ENCODE measurements around the gene OR6K2. TPM values are rescaled to one million over a fixed set of nuclear protein-coding genes. Genes with fewer than 3 reads are reported as not detected.

The OR6K2 gene
- total RNA-seq, 1 donor, result not detected

GRCh38 chr1:158730453-158730852 is 30.0 kb upstream of the OR6K2 start:
- Histone ChIP-seq H3K27ac (ENCODE audit: low read depth, low read length) (no peak overlapping the region), H3K4me3 (ENCODE audit: insufficient read depth, low read length) (no peak overlapping the region), H3K27me3 (ENCODE audit: insufficient read depth, low read length) (no peaks in the 10 kb centered on the region), H3K79me2 (ENCODE audit: insufficient read depth, low read length) (no peaks in the 10 kb centered on the region), H3K4me1 (ENCODE audit: insufficient read depth, low read length) (no peaks in the 10 kb centered on the region), H3K9me3 (ENCODE audit: low read depth, low read length) (no peaks in the 10 kb centered on the region), H3K36me3 (ENCODE audit: insufficient read depth, low read length) (no peaks in the 10 kb centered on the region), H3K4me2 (ENCODE audit: insufficient read depth, low read length) (no peak overlapping the region), H4K20me1 (ENCODE audit: insufficient read depth, low read length) (no peaks in the 10 kb centered on the region), H2AFZ (ENCODE audit: low read length) (no peak overlapping the region)
- no peak for TF ChIP-seq CTCF (IDR thresholded peaks at IDR 0.05; ENCODE audit: extremely low read depth, low read depth, low read length)
- no peak for DNase-seq (ENCODE audit: insufficient read length, low spot score, missing footprints)

- no peaks in the 10 kb centered on the region for H4K20me1 ChIP-seq (ENCODE audit: insufficient read depth, low read length)
- DNase-seq (ENCODE audit: insufficient read length, low spot score, missing footprints), result no peak
- no peak overlapping the region for H2AFZ ChIP-seq (ENCODE audit: low read length)
- no peaks in the 10 kb centered on the region for H3K9me3 ChIP-seq (ENCODE audit: low read depth, low read length)
- H3K4me1 ChIP-seq (ENCODE audit: insufficient read depth, low read length), result no peaks in the 10 kb centered on the region
- TF ChIP-seq CTCF (IDR thresholded peaks at IDR 0.05; ENCODE audit: extremely low read depth, low read depth, low read length), result no peak
- H3K4me2 ChIP-seq (ENCODE audit: insufficient read depth, low read length), result no peak overlapping the region
- H3K27me3 ChIP-seq (ENCODE audit: insufficient read depth, low read length), result no peaks in the 10 kb centered on the region
- H3K79me2 ChIP-seq (ENCODE audit: insufficient read depth, low read length), result no peaks in the 10 kb centered on the region
- H3K36me3 ChIP-seq (ENCODE audit: insufficient read depth, low read length), result no peaks in the 10 kb centered on the region
- no peak overlapping the region for H3K27ac ChIP-seq (ENCODE audit: low read depth, low read length)
- H3K4me3 ChIP-seq (ENCODE audit: insufficient read depth, low read length), result no peak overlapping the region
Measured at GRCh38 chr1:158728510-158729225, 28.2 kb upstream of the OR6K2 start.

GRCh38 chr1:158724442-158724841 is 24.0 kb upstream of the OR6K2 start:
- DNase-seq (ENCODE audit: insufficient read length, low spot score, missing footprints), result no peak
- no peak for TF ChIP-seq CTCF (IDR thresholded peaks at IDR 0.05; ENCODE audit: extremely low read depth, low read depth, low read length)
- no peaks in the 10 kb centered on the region for H3K36me3 ChIP-seq (ENCODE audit: insufficient read depth, low read length)
- no peaks in the 10 kb centered on the region for H4K20me1 ChIP-seq (ENCODE audit: insufficient read depth, low read length)
- no peaks in the 10 kb centered on the region for H3K79me2 ChIP-seq (ENCODE audit: insufficient read depth, low read length)
- H3K4me2 ChIP-seq (ENCODE audit: insufficient read depth, low read length), result no peak overlapping the region
- H3K4me3 ChIP-seq (ENCODE audit: insufficient read depth, low read length), result no peak overlapping the region
- no peak overlapping the region for H2AFZ ChIP-seq (ENCODE audit: low read length)
- no peaks in the 10 kb centered on the region for H3K9me3 ChIP-seq (ENCODE audit: low read depth, low read length)
- no peaks in the 10 kb centered on the region for H3K4me1 ChIP-seq (ENCODE audit: insufficient read depth, low read length)
- H3K27me3 ChIP-seq (ENCODE audit: insufficient read depth, low read length), result no peaks in the 10 kb centered on the region
- H3K27ac ChIP-seq (ENCODE audit: low read depth, low read length), result no peak overlapping the region

GRCh38 chr1:158720620-158721019 is 20.2 kb upstream of the OR6K2 start, which contains the start of gene OR6K3:
OR6K3 (minus strand) TSS chr1:158720720; CDS start chr1:158718115, 2,605 bp downstream.
- Histone ChIP-seq H3K79me2 (ENCODE audit: insufficient read depth, low read length) (no peaks in the 10 kb centered on the region), H3K4me2 (ENCODE audit: insufficient read depth, low read length) (no peak within 1 kb of the TSS), H4K20me1 (ENCODE audit: insufficient read depth, low read length) (no peaks in the 10 kb centered on the region), H2AFZ (ENCODE audit: low read length) (no peak within 1 kb of the TSS), H3K36me3 (ENCODE audit: insufficient read depth, low read length) (no peaks in the 10 kb centered on the region), H3K9me3 (ENCODE audit: low read depth, low read length) (no peaks in the 10 kb centered on the region), H3K27me3 (ENCODE audit: insufficient read depth, low read length) (no peaks in the 10 kb centered on the region), H3K4me1 (ENCODE audit: insufficient read depth, low read length) (no peaks in the 10 kb centered on the region), H3K27ac (ENCODE audit: low read depth, low read length) (no peak within 1 kb of the TSS), H3K4me3 (ENCODE audit: insufficient read depth, low read length) (no peak within 1 kb of the TSS)
- no peak for TF ChIP-seq CTCF (IDR thresholded peaks at IDR 0.05; ENCODE audit: extremely low read depth, low read depth, low read length)
- DNase-seq (ENCODE audit: insufficient read length, low spot score, missing footprints), result no peak

Data from osteoblast (primary cell).